ENCODE measurements around the gene NRG2.

Gene NRG2

DNA sequence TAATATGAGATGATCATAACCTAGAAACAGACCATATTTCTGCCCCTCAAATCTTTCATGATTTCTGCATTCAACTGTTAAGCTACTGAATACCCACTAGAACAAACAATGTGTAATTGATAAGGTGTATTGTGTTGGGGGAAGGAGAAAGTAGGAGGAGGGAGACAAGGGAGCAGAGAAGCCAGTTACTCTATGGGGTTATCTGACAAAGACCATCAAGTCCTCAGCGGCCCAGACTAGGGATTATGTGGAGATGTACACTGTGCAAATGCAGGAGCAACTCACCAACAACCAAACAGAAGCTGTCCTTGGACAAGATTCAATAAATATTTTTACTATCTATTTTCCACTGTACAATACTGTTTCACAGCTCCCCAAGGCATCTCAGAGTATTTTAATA lies 2.7 kb downstream of the NRG2 start:
- DNase-seq (ENCODE audit: low spot score), result no peak

DNA sequence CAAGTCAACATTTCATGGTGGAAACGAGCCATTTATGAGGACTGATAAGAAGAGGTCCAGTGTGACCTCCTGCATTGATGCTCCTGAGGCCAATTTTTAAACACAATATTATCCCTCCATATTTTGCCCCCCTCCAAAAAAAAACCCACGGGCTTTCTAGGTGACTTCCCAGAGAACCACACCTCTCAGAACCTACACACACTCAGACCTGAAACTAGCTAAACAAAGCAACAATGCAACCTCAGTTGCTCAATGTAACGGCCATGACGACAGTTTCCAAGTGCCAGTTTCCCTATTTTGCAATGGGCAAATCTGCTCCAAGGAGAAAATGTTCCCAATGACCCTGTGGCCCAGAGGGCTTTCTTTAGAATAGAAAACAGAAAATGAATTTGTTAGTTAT lies 3.5 kb downstream of the NRG2 start:
- DNase-seq (ENCODE audit: low spot score), result no peak

DNA sequence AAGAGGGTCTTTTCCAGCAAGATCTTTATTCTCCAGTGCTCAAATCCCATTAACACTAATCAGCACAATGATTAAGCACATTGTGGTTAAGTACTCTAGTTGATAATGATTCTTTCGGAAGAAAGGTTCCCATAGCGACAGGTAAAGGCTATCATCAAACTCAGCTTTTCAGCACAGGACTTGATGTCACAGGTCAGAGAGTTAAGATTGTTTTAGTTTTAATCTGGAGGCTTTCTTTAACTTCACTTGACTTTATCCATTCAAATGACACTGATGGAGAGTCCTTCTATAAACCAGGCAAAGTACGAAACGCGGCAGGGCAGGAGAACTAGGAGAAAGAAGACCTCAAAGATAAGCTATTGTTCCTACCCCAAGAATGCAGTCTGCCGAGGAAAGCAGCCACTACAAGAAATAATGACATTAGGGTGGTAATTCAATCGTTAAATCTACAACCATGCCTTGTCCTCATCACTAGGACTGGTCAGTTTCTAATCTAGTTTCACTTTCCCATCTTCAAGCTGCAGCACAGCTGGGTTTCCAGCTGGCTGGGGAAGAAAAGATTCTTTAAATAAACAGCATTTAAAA lies 4.6 kb downstream of the NRG2 start:
- peak; percentile 43 for DNase-seq (ENCODE audit: low spot score)

DNA sequence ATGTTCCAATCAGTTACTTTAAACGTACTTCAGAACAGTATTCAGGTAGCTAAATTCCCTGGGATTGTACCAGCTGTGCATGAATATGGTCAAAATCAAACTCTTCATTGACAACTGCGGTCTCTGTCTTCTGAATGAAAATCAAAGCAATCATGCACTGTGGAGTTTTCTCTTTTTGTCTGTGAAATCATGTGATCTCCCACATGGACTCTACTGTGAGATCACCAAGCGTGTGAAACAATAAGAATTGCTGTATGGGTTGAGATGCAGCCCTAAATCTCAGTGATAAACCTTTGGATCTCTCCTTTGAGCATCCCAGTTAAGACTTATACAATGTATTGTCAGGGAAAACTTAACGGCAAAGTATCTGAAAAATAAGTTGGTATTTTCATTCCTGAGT lies 6.1 kb downstream of the NRG2 start:
- DNase-seq (ENCODE audit: low spot score), result no peak

DNA sequence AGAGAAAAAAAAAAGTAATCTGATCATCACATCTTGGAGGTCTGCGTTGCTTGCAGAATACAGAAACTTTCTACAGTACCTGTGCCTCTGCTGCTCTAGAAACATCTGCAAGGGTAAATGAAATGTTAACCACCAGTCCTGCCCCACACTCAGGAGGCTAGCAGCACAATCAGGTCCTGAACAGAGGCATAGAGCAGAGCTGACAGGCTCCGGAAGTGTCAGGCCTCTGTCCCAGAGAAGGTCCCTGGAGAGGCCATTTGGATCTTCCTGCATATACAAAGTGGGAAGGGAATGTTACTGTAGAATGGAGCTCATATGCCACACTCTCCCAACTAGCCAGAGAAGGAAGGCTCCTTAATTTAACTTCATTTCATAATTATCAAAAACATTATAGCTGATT lies 7.2 kb downstream of the NRG2 start:
- no peak for DNase-seq (ENCODE audit: low spot score)

DNA sequence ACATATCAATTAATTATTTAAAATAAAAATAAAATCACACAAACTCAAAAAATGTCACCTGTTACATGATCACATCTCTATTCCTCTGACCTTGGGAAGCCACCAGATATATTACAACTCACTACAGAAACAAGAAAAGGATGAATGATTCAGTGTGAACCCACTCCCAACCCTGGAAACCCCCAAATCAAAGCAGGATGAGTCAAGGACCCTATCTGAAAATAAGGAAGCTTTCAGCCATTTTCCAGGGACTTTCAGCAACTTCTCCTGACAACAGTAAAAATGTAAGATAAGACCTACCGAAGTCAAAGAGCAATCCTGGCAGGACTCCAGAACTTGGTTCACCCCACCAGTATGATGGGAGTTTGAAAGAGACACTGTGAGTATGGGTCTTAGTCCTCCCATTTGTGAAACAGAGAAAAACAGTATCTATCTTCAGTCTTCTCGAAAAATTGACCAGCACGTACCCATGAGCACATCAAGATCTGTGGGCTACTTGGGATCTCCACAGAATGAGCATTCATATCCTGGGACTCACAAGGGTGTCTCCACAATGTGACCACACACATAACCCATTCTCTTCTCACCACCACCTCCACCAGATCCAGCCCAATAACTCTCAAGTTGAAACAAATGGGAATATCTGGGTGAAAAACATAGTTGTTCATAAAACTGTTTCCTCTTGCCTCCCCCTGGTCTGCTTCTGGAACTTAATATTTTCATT lies 9.9 kb downstream of the NRG2 start:
- no peak for DNase-seq (ENCODE audit: low spot score)

DNA sequence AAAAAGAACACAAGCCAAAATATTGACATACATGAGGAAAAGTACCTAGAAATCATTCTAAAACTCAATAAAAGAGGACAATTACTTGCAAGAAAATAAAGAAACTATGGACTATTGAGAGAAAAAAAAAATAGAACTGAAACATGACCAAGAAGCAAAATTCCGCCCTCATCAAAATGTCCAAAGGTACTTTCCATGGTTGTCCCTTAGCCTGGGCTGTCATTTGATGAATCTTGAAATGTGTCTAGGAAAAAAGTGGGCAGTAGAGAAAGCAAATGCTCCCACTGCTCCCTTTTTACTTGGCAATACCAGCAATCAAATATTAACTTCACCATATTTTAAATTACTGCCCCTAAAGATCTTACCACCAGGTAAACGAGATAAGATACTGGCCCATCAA lies 10.8 kb downstream of the NRG2 start:
- no peak for DNase-seq (ENCODE audit: low spot score)

DNA sequence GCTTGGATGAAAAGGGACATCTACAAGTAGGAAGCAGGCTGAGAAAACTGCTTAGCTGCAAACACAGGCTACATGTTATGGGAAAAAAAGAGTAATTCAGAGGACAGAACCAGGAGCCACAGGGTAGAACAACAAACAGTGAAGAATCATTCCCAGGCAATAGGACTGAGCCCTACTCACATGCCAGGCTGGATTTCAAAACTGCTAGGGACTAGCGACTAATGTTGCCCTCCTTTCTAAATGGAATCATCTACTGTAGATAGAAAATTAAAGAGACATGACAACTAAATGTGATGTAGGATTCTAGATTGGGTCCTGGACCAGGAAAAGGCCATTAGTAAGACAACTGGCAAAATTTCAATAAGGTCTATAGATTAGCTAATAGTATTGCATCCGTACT lies 15.3 kb downstream of the NRG2 start:
- DNase-seq (ENCODE audit: low spot score), result no peak

DNA sequence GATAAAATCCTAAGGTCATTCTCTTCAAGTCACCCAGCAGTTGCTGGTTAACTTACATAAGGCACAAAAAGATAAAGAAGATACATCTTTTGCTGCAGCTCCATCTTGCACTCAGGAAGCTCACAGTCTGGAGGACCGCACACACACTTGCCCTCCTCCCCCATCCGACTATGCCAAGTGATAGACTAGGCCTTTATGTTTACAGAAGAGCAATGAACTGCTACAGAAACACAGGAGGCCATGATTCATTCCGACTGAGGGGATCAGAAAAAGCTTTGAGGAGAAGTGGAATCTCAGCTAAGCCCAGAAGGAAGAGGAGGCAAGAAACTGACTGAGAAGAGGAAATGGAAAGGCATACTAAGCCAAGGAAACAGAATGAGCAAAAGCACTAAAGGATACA lies 17.4 kb downstream of the NRG2 start:
- DNase-seq (ENCODE audit: low spot score), result no peak

DNA sequence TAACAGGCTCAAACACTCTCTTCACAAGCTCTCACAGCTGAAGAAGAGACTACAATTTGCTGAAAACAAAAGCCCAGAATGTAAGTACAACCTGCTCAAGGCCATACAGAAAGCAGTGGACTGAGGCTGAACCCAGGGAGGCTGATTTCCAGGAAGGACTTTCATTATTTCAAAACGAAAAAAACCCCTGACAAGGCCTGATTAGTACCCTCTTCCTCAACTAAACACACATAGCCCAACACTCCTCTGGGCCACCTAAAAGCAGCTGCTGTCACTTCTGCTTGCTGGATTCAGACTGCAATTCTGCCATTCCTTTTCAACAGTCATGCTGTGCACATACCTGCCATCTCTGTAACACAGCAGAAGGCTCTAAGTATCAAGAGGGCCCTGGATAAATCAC lies 18.2 kb downstream of the NRG2 start:
- DNase-seq (ENCODE audit: low spot score), result no peak

DNA sequence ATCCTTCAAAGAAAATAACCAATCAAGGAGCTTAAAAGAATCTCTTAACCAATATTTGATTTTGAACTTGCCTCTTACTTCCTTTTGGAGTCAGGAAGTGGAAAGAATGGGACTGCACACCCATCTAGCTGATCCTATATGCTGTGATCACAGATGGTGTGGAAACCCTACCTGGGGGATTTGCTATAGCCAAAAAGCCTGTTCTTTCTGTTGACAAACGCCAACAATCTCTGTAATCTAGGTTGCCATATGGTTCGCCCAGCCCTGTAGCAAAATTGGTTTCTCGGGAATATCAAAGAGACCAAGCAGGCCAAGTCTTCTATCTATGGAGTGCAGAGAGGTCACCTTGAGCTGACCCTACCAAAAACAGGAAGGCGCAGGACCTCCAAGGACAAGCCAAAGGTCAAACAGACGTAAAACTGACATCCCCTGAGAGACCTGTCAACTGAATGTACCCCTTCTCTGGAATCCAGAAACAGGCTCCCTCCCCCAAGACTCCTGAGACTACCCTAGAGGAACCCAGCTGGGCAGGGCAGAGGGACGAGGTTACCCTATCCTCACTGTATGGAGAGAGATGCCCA lies 19.4 kb downstream of the NRG2 start:
- DNase-seq (ENCODE audit: low spot score), result no peak

DNA sequence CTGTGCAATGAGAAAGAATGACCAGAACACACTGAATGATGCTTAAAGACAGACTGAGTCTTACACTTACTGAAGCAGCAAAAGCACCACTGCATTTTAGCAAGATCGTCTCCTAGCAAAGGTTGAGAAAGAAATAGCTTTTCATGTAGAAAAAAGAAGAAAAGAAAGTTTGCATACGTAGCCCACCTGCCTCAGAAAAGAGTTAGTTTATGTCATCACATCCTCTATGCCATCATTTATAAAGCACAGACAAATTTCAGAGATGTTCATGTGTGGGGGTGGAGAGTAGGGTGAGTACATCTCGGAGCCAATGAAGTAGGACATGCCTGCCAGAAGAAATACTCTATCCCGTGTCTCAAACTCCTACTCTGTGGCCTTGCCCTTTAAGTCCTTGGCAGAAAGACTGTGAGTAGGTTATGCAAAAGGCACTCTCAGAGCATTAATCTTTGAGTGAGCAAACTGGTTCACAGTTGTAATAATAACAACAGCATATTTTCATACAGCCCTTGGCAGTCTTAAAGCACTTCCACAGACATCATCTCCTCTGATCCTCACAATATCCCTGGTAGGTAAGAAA lies 22.4 kb downstream of the NRG2 start:
- DNase-seq (ENCODE audit: low spot score), result no peak

DNA sequence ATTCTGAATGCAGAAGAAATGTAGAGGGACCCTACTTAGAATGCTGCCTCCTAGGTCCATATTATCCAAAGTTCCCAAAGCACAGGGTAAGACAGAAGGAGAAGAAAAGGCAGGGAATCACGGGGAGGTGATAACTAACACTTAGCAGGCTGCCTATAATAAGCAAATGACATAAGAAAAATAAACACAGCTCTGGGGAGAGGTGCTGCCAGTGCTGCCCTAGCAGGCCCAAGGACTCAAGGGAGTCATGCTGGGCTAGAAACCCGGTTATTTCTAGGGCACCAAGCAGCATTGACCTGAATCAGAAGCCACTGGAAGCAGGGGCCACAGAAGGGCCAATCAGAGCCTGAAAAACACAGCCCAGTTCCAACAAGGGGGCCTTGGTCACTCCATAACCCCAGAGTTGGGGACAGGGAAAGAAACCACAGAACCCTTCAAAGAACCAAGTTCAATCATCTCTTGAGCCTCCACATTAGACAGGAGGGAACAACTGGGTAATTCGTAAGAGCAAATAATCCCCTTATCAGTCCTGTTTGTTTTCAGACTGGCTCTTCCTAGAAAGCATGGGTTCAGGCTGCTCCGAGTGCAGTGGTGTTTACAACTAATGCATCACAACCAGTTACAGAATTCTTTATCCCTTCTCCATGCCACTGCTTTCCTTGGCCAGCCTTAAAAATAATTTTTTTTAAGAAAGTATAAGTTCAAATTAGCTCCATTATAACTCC lies 24.0 kb downstream of the NRG2 start:
- DNase-seq (ENCODE audit: low spot score), result no peak

DNA sequence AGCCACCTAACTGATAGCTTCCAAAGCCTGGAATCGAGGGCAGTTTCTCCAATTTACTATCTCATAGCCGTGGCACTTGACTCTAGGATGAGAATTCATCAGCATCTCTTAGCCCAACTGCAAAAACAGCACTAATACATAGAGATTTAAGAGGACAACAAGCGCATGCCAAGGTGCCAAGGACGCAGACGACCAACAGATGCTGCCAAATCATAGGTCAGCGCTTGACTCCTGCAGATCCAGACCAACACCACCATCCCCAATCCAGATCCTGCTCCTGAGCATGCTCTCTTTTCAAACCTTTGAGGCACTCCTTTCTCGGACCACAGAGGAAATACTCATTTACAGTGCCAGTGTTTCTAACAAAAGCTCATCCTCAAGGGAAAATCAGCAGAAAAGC lies 24.6 kb downstream of the NRG2 start:
- DNase-seq (ENCODE audit: low spot score), result no peak

DNA sequence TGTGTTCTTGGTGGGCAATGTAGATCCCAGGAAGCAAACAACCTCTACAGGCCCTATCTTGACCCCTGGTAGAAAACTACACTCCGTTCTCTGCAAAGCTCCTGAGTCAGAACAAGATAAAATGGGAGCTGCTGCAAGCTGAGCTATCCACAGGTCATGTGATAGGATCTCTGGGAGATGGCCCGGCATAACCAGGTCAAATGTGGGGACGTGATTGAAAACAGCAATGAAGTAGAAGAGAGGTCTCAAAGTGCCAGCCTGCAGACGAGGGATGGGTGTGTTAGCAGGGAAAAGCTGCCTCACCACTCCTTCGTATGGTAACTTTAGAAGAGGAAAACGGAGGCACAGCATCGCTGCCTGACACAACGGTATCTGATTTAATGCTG lies 25.0 kb downstream of the NRG2 start:
- DNase-seq (ENCODE audit: low spot score), result no peak

DNA sequence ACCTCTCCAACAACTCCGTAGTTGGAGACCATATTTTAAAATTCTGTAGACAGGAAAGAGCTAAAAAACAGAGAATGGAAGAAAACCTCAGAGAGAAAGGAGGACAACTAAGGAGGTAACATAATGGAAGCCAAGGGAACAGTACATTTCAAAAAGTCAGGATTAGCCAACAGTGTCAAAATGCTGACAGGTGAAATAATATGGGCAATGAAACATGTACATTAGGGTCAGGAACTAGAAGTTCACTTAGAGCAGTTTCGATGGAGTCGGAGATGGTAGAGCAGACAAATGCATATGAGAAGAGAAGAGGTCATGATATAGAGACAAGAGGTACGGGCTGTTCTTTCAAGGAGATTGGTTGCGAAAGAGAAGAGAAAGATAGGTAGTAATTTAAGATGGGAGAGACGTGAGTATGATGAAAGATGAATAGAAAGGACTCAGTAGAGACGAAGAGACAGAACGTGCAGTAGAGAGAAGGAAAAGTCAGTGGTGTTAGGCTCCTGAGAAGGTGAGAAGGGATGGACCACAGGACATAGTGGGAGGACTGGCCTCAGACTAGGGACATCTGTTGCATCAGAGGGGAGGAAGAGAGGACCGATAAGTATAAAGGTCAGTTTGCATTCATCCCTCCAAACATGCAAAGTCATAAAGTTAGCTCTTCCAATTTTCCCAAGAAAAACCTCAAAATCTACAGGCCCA lies 25.6 kb downstream of the NRG2 start:
- no peak for DNase-seq (ENCODE audit: low spot score)

DNA sequence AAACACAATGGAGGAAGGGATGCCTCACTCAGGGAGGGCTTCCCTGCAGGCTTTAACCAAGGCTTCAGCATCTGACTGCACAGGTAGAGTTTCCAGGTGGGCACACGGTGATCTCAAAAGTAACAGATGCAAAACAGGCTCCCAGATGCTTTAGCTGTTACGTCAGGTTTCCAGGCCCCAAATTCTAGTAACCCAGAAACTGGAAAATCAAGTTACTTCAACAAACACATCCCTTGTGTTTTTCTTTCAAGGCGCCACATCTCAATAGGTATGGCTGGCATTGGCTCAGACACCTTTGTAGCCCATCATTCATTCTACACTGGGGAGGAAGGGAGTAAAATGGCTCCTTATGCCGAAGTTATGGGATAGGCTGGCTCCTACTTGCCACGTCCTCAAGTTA lies 27.4 kb downstream of the NRG2 start:
- DNase-seq (ENCODE audit: low spot score), result no peak

DNA sequence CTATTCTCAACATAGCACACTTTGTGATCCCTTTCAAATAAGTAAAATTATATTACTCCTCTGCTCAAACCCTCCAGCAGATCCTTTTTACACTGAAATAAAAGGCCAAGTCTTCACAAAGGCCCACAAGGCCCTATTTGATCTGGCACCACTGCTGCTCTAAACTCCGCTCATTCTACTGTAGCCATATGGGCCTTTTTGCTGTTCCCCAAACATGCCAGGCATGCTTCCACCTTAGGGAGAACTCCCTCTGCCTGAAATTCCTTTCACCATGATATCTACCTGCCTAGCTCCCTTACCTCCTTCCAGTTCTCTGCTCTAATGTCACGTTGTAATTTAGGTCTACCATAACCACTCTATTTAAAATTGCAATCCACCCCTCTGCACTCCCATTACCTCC lies 28.3 kb downstream of the NRG2 start:
- no peak for DNase-seq (ENCODE audit: low spot score)

DNA sequence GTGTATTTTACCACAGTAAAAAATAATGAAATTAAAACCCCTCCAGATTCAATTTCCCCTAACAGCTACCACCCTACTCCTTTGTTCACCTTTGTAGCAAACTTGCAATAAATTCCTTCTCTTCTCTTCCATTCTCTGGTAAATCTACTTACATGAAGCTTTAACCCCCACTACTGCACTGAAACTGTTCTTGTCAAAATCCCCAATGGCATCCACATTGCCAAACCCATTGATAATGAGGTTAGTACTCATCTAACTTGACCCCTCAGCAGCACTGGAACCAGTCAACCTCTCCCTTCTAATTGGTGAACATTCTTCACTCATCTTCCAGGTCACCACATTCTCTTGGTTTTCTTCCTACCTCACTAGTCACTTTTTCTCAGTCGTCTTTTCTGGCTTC lies 29.6 kb downstream of the NRG2 start:
- DNase-seq (ENCODE audit: low spot score), result no peak

DNA sequence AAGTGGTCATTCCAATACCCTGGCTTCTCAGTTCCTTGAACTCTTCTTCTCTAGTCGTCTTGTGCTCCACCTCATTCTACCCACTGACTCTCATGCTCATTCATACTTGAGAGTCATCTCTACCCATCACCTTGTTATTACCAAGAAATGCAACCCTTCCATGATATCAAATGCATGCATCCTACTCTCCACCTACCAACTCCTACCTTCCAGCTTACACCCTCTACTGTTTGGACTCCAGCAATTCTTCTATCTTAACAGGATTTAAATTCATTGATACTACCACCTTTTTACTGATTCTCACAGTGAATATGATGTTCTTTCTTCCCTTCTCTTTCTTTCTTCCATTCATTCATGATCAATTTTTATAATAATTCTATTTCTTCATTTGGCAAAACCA lies 30.7 kb downstream of the NRG2 start:
- no peak for DNase-seq (ENCODE audit: low spot score)

DNA sequence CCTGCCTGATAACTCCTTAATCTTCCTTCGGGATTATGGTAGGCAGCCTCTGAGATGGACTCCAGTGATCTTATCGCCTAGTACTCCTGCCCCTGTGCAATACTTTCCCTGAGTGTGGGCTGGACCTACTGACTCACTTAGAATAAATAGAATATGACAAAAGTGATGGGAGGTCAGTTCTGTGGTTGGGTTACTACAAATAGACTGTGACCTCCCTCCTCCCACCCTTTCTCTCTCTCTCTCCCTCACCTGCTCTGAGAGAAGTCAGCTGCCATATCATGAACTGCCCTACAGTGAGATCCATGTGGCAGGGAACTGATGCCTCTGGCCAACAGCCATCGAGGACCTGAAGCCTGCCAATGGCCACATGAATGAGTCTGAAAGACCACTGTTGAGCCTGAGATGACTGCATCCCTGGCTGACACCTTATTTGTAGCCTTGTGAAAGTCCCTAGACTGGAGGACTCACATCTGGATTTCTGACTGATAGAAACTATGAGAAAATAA lies 31.7 kb downstream of the NRG2 start:
- no peak for DNase-seq (ENCODE audit: low spot score)

DNA sequence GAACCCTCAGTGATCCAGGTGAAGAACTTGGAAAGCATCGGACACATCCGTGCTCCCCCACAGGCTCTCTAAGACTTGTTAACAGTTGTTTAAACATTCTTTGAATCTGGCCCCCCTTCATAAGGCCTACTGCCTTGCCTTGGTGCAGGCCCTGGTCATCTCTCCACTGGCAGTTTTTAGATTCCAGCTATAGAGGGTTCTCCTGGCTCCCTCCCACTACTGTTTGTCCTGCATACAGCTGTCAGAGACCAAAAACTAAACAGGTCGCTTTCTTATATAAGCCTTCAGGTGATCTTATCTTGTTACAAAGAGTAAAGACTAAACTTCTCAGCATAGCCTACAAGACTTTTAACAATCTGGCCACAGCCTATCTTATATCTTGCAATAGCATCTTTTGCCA lies 32.3 kb downstream of the NRG2 start:
- DNase-seq (ENCODE audit: low spot score), result no peak
